GM21367 (cell line): Measurements from ENCODE around the gene ABCB9.

Source experiments
- ATAC-seq: cut with Tn5 transposase; IDR thresholded peaks from one replicate; pipeline ENCODE4 v1.9.1; 2021; ENCODE audit not compliant: unreplicated experiment

Gene ABCB9

GRCh38 chr12:122966743-122967550 lies 684 bp upstream of the ABCB9 start:
- no peak for ATAC-seq

- ATAC-seq = no peak
Observed at GRCh38 chr12:122965321-122965751, 927 bp downstream of the ABCB9 start.

DNA sequence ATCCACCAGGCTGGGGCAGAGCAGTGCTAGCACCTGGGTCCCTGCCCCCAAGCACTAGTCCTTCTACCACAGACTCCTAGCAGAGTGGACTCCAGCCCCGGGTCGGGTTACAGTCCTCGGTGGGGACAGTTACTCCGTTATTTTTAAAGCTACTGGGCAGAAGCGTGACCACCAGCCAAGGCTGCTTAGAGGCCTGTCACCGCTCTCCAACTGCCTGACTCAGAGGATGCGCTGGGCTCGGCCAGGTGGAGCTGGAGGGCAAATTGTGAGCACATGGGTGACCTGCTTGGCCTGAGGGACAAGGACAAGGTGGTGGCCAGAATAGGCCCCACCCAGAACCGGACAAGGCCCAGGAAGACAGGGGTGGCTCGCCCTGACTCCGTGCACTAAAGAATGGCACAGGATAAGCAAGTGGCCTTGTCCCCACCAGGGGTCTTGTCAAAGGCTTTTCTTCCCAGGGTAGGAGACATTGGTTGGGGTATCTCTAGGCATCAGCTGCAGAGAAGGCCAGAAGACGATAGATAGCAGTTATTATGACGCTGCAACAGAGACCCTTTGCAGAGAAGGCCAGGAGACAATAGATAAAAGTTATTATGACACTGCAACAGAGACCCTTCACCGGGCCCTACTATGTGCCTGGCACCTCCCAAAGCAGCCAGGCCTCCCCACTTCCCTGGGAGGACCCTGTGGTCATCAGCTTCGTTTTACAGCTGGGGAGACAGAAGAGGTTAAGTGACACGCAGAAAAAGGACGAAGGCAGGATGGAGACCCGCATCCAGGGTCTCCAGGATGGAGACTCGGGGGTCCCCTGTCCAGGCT lies 1.6 kb downstream of the ABCB9 start:
- no peak for ATAC-seq

DNA sequence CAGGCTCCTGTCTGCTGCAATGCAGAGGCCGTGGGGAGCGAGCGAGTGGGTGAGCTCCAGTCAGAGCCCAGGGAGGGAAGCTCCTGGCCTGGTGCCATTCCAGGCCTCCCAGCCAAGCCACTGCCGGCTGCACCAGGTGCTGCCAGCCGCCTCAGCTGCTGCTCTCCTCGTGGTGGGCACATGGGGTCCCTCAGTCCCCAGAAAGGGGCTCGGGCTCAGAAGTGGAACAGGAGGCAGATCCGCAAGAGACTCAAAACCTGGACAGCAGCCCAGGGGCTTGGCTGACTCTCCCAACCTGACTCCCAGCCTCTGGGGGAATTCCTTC lies 2.4 kb downstream of the ABCB9 start:
- ATAC-seq = no peak

DNA sequence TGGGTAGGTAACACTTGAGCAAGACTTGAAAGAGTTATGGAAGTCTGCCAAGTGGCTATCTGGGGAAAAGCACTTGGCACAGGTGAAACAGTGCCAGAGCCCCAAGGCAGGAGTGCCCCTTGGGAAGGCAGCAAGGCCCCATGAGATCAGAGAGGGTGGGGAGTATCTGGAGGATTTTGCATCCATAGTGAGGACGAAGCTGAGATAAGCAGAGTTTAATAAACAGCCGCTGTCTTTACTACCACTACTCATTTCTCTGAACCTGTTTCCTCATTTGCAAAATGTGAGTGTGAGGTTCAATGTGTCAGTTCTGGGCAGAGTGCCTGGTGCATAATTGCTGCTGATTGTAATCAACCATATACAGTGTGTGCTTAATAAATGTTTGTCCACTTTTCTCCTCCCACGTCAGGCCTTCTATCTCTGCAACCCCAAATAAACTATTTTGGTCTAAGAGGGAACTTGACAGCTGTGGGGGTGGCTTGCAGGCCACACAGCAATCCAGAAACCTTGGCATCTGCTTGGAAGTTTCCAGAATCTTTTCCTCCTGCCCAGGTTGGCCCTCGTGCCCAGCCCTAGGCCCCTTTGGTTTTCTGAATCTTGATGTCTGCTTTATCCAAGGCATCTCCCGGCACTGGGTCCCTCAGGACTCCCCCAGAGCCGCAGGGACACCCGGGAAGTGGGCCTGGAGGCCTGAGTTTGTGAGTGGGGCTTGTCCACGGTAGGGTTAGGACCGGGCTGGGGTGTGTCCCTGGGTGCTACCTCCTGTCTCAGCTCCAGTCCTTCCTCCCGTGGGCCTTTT lies 4.5 kb downstream of the ABCB9 start:
- no peak for ATAC-seq

DNA sequence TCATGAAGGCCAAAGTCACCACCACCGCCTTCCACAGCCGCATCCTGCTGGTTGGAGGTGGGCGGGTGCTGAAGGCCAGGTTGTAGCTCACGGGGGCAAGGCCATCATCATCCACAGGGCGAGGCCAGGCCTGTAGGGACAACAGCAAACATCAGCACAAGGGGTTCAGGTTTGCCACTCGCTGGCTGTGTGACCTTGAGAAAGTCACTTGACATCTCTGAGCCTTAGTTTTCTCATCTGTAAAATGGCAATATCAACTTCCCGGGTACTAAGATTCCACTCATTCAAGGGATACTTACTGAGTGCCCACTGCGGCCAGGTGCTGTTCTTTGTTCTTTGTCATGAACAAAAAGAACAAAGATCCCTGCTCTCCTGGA lies 6.1 kb downstream of the ABCB9 start:
- no peak for ATAC-seq

- ATAC-seq = no peak
Observed at GRCh38 chr12:122959566-122960192, 6.6 kb downstream of the ABCB9 start.

DNA sequence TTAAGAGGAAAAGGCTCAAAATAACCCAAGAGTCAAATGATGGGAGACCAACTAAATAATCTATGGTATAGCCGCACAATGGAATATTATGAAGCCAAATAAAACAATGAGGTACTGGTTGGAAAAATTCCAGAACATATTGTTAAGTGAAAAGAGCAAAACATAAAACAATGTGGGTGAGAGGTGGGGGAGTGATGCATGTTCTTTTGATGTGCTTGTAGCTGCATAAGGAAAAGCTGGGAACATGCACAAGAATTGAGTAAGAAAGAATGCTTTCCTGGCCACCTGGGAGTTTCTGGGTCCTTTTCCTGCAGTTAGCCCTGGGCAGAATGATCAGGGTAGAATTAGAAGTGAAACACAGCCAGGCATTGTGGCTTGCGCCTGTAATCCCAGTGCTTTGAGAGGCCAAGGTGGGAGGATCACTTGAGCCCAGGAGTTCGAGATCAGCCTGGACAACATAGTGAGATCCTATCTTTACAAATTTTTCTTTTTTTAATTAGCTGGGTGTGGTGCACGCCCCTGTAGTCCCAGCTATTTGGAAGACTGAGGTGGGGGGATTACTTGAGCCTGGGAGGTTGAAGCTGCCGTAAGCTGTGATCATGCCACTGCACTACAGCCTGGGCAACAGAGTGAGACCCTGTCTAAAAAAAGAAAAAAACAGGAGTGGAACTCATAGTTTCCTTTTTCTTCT lies 7.9 kb downstream of the ABCB9 start:
- ATAC-seq = no peak

GRCh38 chr12:122956035-122956434 lies 10.2 kb downstream of the ABCB9 start:
- ATAC-seq = no peak

- ATAC-seq = no peak
Observed at GRCh38 chr12:122955156-122955555, 11.1 kb downstream of the ABCB9 start.

DNA sequence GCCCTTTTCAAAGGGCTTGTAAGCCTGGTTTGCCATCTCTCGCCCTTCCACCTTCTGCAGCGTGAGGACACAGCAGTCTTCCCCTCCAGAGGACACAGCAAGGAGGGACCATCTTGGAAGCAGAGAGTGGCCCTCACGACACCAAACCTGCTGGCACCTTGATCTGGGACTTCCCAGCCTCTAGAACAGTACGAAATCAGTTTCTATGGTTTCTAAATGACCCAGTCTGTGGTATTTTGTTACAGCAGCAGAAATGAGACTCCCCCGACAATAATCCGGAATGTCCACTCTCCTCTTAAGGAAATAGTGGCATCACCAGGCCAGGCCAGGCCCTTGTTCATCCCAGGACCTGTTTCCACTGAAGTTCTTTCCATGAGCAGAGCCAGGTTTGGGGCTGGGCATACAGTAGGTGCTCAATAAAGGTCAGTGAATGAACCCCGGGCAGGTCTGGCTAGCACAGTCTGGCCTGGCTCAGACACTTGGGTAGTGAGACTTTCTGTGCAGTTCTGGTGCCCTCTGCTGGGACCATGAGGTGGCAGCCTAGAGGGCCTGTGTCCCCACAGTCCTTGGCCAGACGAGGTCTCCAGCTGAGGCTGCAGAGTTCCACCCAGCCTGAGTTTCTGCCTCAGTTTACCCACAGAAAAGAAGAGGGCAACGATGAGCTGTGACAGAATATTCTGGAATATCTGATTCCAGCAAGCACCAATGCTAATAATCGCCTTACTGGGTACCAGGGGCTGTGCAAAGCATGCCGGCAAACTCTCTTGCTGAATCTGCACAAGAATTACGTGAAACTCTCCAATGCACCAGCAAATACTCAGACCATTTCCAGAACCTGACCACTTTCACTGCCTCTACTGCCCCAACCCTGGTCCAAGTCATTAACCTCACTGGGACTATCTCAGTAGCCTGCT lies 14.0 kb downstream of the ABCB9 start:
- no peak for ATAC-seq

- ATAC-seq = no peak
Observed at GRCh38 chr12:122951406-122951805, 14.9 kb downstream of the ABCB9 start.

GRCh38 chr12:122949816-122950675 lies 16.2 kb downstream of the ABCB9 start:
- no peak for ATAC-seq

DNA sequence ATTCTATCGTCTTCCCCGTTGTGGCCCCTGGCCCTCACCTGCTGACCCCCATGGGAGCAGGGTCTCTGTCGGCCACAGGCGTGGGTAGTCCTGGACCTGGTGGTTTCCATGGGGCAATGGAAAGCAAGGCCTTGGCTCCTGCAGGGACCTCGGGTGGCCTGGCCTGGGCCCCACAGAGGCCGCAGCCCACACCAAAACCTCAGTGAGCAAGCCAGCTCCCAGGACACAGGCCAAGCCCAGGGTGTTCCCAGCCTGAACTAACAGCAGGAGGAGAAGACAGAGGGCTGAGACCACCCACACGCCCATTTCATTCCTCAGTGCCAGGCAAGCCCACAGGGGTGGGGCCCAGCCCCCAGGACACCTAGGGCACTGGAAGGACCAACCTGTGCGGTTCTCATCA lies 16.9 kb downstream of the ABCB9 start:
- ATAC-seq = no peak

DNA sequence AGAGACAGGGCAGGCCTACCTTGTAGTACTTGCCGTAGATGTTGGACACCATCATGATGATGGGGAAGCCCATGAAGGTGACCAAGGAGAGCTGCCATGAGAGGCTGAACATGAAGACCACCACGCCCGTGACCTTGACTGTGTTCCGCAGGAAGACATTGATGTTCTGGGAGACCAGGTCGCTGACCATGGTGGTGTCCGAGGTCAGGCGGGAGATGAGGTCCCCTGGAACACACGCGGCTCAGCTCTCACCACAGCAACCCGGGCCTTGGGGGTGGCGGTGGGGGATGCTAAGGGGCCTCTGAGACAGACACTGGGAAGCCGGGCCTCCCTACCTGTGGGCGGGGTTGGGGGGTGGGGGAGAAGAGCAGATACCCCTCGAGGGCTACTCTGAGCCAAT lies 17.7 kb downstream of the ABCB9 start:
- no peak for ATAC-seq

GRCh38 chr12:122947352-122947792 lies 18.9 kb downstream of the ABCB9 start:
- no peak for ATAC-seq

DNA sequence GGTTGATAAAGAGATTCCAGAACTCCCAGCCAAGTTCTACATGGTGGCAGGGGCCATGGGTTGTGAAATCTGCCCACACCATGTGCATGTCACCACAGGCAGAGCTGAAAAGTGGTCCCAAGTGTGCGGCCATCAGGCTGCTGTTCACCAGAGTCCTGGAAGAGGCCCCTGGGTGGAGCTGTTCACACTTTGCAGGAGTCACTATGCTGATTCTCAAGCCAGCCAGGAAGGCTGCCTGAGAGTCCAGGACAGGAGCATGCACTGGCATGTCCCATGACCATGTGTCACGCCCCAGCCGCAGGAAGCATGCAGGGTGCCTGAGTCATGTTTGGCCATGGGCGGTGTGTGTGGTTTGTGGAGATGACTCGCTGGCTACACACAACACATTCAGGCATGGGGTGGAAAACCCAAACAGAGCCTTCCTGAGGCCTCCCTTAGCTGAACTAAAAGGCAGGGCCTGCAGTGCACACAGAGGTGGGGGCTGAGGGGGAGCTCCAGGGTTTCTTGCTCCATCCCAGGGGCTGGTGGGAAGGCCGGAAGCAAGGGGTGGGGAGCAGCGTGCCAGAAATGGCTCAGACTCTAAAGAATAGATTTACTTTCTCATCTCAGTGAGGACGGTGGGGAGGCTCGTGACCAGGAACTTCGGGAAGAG lies 19.4 kb downstream of the ABCB9 start:
- no peak for ATAC-seq
